PC-9 (cell line): ENCODE measurements around the gene GRID2.

Source experiments
- EZH2 ChIP-seq: fragments of 200-600 bp; sonication (generic); IDR thresholded peaks from 2 replicates; pipeline ENCODE4 v1.8.0; 2017; ENCODE audit warnings: antibody characterized with exemption, low read depth
- TF ChIP-seq, protein P1 (sequence below): fragments of 200-600 bp; sonication (generic); conservative IDR thresholded peaks from 2 replicates; pipeline ENCODE4 v1.6.1; 2017; ENCODE audit warnings: mixed run types, antibody characterized with exemption, mild to moderate bottlenecking, moderate library complexity

DNA sequence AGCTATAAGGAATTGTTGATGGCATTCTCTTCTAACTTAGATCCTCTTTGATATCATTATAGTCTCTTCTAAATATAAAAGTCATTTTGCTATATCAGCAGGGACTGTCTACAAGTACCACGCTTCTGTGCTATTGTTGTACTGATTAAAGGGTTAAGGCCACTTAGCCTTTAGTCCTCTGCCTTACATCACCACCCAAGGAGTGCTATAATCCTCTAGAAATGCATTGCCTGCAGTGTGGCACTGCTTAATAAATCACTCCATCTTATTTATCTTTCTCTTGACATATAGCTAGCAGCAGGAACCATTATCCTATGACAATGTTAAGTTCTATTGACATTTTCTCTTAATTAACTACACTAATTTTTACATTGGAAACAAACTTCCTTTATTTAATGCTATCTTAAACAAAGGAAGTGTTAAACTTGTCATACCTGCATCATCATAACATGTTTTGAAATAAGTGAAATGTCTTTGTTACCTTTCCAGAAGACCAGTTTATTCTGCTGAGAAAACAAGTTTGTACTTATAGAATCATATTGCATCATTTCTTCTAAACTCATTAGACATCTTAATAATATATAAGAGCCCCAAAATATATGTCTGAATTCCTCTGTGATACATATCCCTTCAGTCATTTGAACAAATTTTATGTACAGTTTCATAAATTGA, 1163.9 kb downstream of the GRID2 start:
- TF ChIP-seq, protein P1, sequence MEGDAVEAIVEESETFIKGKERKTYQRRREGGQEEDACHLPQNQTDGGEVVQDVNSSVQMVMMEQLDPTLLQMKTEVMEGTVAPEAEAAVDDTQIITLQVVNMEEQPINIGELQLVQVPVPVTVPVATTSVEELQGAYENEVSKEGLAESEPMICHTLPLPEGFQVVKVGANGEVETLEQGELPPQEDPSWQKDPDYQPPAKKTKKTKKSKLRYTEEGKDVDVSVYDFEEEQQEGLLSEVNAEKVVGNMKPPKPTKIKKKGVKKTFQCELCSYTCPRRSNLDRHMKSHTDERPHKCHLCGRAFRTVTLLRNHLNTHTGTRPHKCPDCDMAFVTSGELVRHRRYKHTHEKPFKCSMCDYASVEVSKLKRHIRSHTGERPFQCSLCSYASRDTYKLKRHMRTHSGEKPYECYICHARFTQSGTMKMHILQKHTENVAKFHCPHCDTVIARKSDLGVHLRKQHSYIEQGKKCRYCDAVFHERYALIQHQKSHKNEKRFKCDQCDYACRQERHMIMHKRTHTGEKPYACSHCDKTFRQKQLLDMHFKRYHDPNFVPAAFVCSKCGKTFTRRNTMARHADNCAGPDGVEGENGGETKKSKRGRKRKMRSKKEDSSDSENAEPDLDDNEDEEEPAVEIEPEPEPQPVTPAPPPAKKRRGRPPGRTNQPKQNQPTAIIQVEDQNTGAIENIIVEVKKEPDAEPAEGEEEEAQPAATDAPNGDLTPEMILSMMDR = no peak
- TF ChIP-seq EZH2 = no peak
